HepG2 (cell line): ENCODE results near the gene KIF13A. TPM values are rescaled to one million over a fixed set of nuclear protein-coding genes. Genes with fewer than 3 reads are reported as not detected.

Experiments
- ATAC-seq: fragments of 200-7000 bp; cut with Tn5 transposase; 3 replicates; pipeline ENCODE4 v1.9.1; 2020; ENCODE audit warnings: mild to moderate bottlenecking, moderate library complexity
- BruUV-seq: library from RNA; stranded (reverse); fragments of 400-500 nt; replicated peaks from 2 replicates; lab custom pipeline; 2021; lab: Mats Ljungman, UMichigan
- CTCF ChIA-PET: fragments of 300-600 bp; formaldehyde crosslinking; extraction: SDS; loops from one replicate; lab custom pipeline; 2021; ENCODE audit warnings: low total read pairs, inconsistent platforms, low intra/inter-chr PET ratio; lab: Yijun Ruan, JAX
- POLR2A ChIA-PET: fragments of 350-600 bp; sonication (Branson Sonifier 250); formaldehyde crosslinking; loops from one replicate; lab custom pipeline; 2020; ENCODE audit warnings: antibody characterized with exemption, inconsistent platforms; lab: Yijun Ruan, JAX
- DNase-seq: peaks from one replicate; pipeline ENCODE4 v3.0.0-alpha.2; 2015; ENCODE audit warnings: low spot score
- FAIRE-seq: peaks from 3 replicates; lab custom pipeline; 2011; peaks lifted over from hg19 to GRCh38; lab: Jason Lieb, UNC
- H2AFZ ChIP-seq: one replicate; pipeline ENCODE4 v1.6.1; 2011; ENCODE audit warnings: low read length, inconsistent platforms
- H3K27ac ChIP-seq: fragments of 300-600 bp; 3 replicates; pipeline ENCODE4 v1.8.0; 2011; ENCODE audit warnings: mixed run types, mild to moderate bottlenecking, mixed read lengths, low read length, inconsistent platforms; ENCODE audit not compliant: insufficient read depth; ENCODE audit errors: extremely low read length
- H3K27me3 ChIP-seq, 2 experiments: fragments of 200-600 bp in 1 of 2; 2 replicates in 1 of 2; 3 replicates in 1 of 2; pipeline versions ENCODE4 v1.6.0 to v1.8.0; 2011; ENCODE audit warnings: low read length in 2 of 2, mild to moderate bottlenecking in 2 of 2, moderate library complexity in 2 of 2, inconsistent platforms in 1 of 2; ENCODE audit not compliant: insufficient read depth in 2 of 2, control insufficient read depth in 1 of 2
- H3K36me3 ChIP-seq, 2 experiments: fragments of 200-600 bp in 1 of 2; replicated peaks in 1 of 2; 2 replicates in 1 of 2; 3 replicates in 1 of 2; pipeline versions ENCODE4 v1.5.1 to v1.8.0; 2011; ENCODE audit warnings: low read length in 2 of 2, inconsistent platforms in 1 of 2; ENCODE audit not compliant: insufficient read depth in 2 of 2, control insufficient read depth in 1 of 2
- H3K4me1 ChIP-seq: 2 replicates; pipeline ENCODE4 v1.5.1; 2012; ENCODE audit warnings: low read length, inconsistent platforms; ENCODE audit not compliant: insufficient read depth
- H3K4me2 ChIP-seq: 2 replicates; pipeline ENCODE4 v1.6.0; 2011; ENCODE audit warnings: low read depth, low read length, inconsistent platforms
- H3K4me3 ChIP-seq, 3 experiments: fragments of 200-600 bp in 1 of 3; sonication (generic), shearing (Covaris generic) in 1 of 3; replicated peaks in 1 of 3; 2 replicates each; pipeline ENCODE4 v1.5.1; 2011 to 2016; ENCODE audit warnings: low read length in 3 of 3, inconsistent platforms in 2 of 3, low read depth in 2 of 3, mild to moderate bottlenecking in 2 of 3, control low read depth in 1 of 3, mixed read lengths in 1 of 3; ENCODE audit not compliant: insufficient read depth in 1 of 3
- H3K79me2 ChIP-seq: one replicate; pipeline ENCODE4 v1.6.1; 2011; ENCODE audit warnings: low read length, inconsistent platforms; ENCODE audit not compliant: insufficient read depth
- H3K9ac ChIP-seq: 2 replicates; pipeline ENCODE4 v1.6.0; 2011; ENCODE audit warnings: mild to moderate bottlenecking, low read depth, low read length, inconsistent platforms; ENCODE audit not compliant: insufficient read depth
- H3K9me3 ChIP-seq: 2 replicates; pipeline ENCODE4 v1.5.1; 2012; ENCODE audit warnings: mild to moderate bottlenecking, low read length
- H4K20me1 ChIP-seq: 2 replicates; pipeline ENCODE4 v1.6.0; 2011; ENCODE audit warnings: inconsistent platforms, mild to moderate bottlenecking, low read length, moderate library complexity; ENCODE audit not compliant: insufficient read depth
- ATF4 ChIP-seq, 2 experiments: fragments of 450-650 bp in 1 of 2; sonication (generic) in 1 of 2; formaldehyde crosslinking; IDR thresholded peaks; 2 replicates each; pipeline versions ENCODE4 v1.5.0 to v1.8.0; 2020 to 2022; ENCODE audit warnings: mild to moderate bottlenecking in 1 of 2, missing genetic modification reagents in 1 of 2
- ATF7-NPFF ChIP-seq: sonication (generic); formaldehyde crosslinking; IDR thresholded peaks from 2 replicates; pipeline ENCODE4 v1.8.1; 2023; ENCODE audit warnings: mild to moderate bottlenecking, low read depth, missing genetic modification reagents, moderate library complexity
- ATRX ChIP-seq: sonication (generic); formaldehyde crosslinking; IDR thresholded peaks from 2 replicates; pipeline ENCODE4 v1.4.0; 2020; ENCODE audit warnings: missing genetic modification reagents, borderline replicate concordance
- ELF3 ChIP-seq: IDR thresholded peaks from 2 replicates; pipeline ENCODE4 v1.6.1; 2016; ENCODE audit warnings: missing genetic modification reagents, missing compliant biosample characterization
- FOXK2 ChIP-seq: fragments of 450-650 bp; IDR thresholded peaks from 2 replicates; pipeline ENCODE4 v1.6.1; 2016
- HBP1 ChIP-seq: IDR thresholded peaks from 2 replicates; pipeline ENCODE4 v1.6.1; 2016; ENCODE audit warnings: low read depth, control low read depth
- MXI1 ChIP-seq: IDR thresholded peaks from 3 replicates; pipeline ENCODE4 v1.6.1; 2012; ENCODE audit warnings: low read depth, low read length, inconsistent platforms, borderline replicate concordance
- PAF1 ChIP-seq: IDR thresholded peaks from 2 replicates; pipeline ENCODE4 v1.6.1; 2016; ENCODE audit warnings: missing genetic modification reagents, missing compliant biosample characterization
- TFAP4 ChIP-seq: sonication (generic); IDR thresholded peaks from 2 replicates; pipeline ENCODE4 v1.6.1; 2016; ENCODE audit warnings: low read depth, borderline replicate concordance
- ZBTB14 ChIP-seq: sonication (generic); formaldehyde crosslinking; IDR thresholded peaks from 2 replicates; pipeline ENCODE4 v1.4.0; 2020; ENCODE audit warnings: missing genetic modification reagents
- ZNF10 ChIP-seq: sonication (generic); formaldehyde crosslinking; IDR thresholded peaks from 2 replicates; pipeline ENCODE4 v1.4.0; 2020; ENCODE audit warnings: mild to moderate bottlenecking, low read depth, missing genetic modification reagents, borderline replicate concordance
- ZNF224 ChIP-seq: sonication (generic); formaldehyde crosslinking; IDR thresholded peaks from 2 replicates; pipeline ENCODE4 v1.5.0; 2020; ENCODE audit warnings: mild to moderate bottlenecking, missing genetic modification reagents
- ZNF24 ChIP-seq: fragments of 450-650 bp; IDR thresholded peaks from 2 replicates; pipeline ENCODE4 v1.6.1; 2017; ENCODE audit warnings: antibody characterized with exemption, mild to moderate bottlenecking
- ZNF326 ChIP-seq: sonication (generic); formaldehyde crosslinking; IDR thresholded peaks from 2 replicates; pipeline ENCODE4 v1.4.0; 2020; ENCODE audit warnings: missing genetic modification reagents, borderline replicate concordance
- ZNF34 ChIP-seq: sonication (generic); formaldehyde crosslinking; IDR thresholded peaks from 2 replicates; pipeline ENCODE4 v1.4.0; 2020; ENCODE audit warnings: mild to moderate bottlenecking, missing genetic modification reagents, borderline replicate concordance
- ZNF431 ChIP-seq: sonication (generic); formaldehyde crosslinking; IDR thresholded peaks from 2 replicates; pipeline ENCODE4 v1.9.0; 2022; ENCODE audit warnings: missing genetic modification reagents, low read depth, mild to moderate bottlenecking, borderline replicate concordance
- ZNF547 ChIP-seq: sonication (generic); formaldehyde crosslinking; IDR thresholded peaks from 2 replicates; pipeline ENCODE4 v1.5.1; 2020; ENCODE audit warnings: mild to moderate bottlenecking, missing genetic modification reagents
- ZNF552 ChIP-seq: sonication (generic); formaldehyde crosslinking; IDR thresholded peaks from 2 replicates; pipeline ENCODE4 v1.9.0; 2022; ENCODE audit warnings: missing genetic modification reagents, mild to moderate bottlenecking, borderline replicate concordance
- ZNF878 ChIP-seq: sonication (generic); formaldehyde crosslinking; IDR thresholded peaks from 2 replicates; pipeline ENCODE4 v1.8.1; 2023; ENCODE audit warnings: mild to moderate bottlenecking, missing genetic modification reagents, moderate library complexity
- WGBS: methylation state at CpG from one replicate; pipeline ENCODE4 v1.1.6; 2017; ENCODE audit warnings: low lambda C conversion rate; 5-methylcytosine and 5-hydroxymethylcytosine counted together
- in situ Hi-C: cut with HindIII; loops from 2 replicates; pipeline ENCODE4 v1.10.0; 2017; ENCODE audit warnings: low pct_unique_long_range_greater_than_20kb; ENCODE audit not compliant: extremely low pct_ligation_motif_present
- intact Hi-C: fragments of 100-400 bp; cut with micrococcal nuclease; formaldehyde crosslinking; loops from one replicate; pipeline ENCODE4 v1.10.0; 2022; ENCODE audit not compliant: unreplicated experiment
- polyA plus RNA-seq, 8 experiments: library from polyadenylated mRNA; depleted of rRNA in 3 of 8; stranded (reverse) in 7 of 8; unstranded in 1 of 8; fragments of >200 nt; fragmentation: Illumina TruSeq in 4 of 8; extraction: Trizol in 4 of 8; gene quantifications; 2 replicates each; pipeline versions ENCODE4 v1.2.1 to v1.2.3, GENCODE V29; 2011 to 2016; ENCODE audit warnings: low read depth in 4 of 8, missing spikeins in 1 of 8, mixed read lengths in 1 of 8; ENCODE audit not compliant: insufficient read depth in 1 of 8
- total RNA-seq, 5 experiments: library from RNA; depleted of rRNA; stranded (reverse); fragments of >200 nt; fragmentation: Illumina TruSeq; extraction: Trizol; gene quantifications; 2 replicates each; pipeline ENCODE4 v1.2.3, GENCODE V29; 2016; ENCODE audit warnings: low read depth in 1 of 5

Gene KIF13A
- total and polyA plus RNA-seq, 2 of the 13 experiments (the other 11 are each of a cell fraction or from before 2014, with no cell fraction given) = 21.1 to 37.2 TPM

- ChIA-PET CTCF (no interaction called here), POLR2A (no interaction called here)
- intact Hi-C loops = loop anchor here (10.0 kb wide), 1 partner anchor 171 kb away; the partner anchor contains the start of genes KDM1B and TPMT
- Histone ChIP-seq H3K4me2 (no peak overlapping the region), H3K27ac (no peak overlapping the region), H2AFZ (no peak overlapping the region), H3K4me1 (peaks cover 33% of the 10 kb centered on the region), H3K9me3 (no peaks in the 10 kb centered on the region), H3K9ac (no peak overlapping the region), H3K36me3 (peaks cover 1 to 6% of the 10 kb centered on the region in 2 experiments; a peak in 3 of 5 replicates), H3K4me3 (no peak overlapping the region), H3K79me2 (peaks cover 44% of the 10 kb centered on the region), H4K20me1 (no peaks in the 10 kb centered on the region), H3K27me3 (no peaks in the 10 kb centered on the region; a peak in 1 of 5 replicates)
- no peak for FAIRE-seq
- no TSS peak for BruUV-seq
- DNase-seq = no peak
- WGBS = 96% methylated on average over 2 of the region's 2 CpGs
- no peak for ATAC-seq
- in situ Hi-C loops = no loop called here
- TF ChIP-seq ZNF547 = no peak
- no peak for TF ChIP-seq PAF1 (CRISPR knock-in tag)
- no peak for TF ChIP-seq ATF7-NPFF (CRISPR knock-in tag)
- TF ChIP-seq ZNF878 (CRISPR knock-in tag) = no peak
- no peak for TF ChIP-seq ZNF431 (CRISPR knock-in tag)
- no peak for TF ChIP-seq ZNF10
- TF ChIP-seq ZNF552 (CRISPR knock-in tag) = no peak
- no peak for TF ChIP-seq ATF4 (CRISPR knock-in tag; IDR thresholded peaks at IDR 0.05)
- TF ChIP-seq ZBTB14 (CRISPR knock-in tag) = no peak
- TF ChIP-seq ZNF224 (CRISPR knock-in tag) = no peak
- TF ChIP-seq FOXK2 = no peak
- no peak for TF ChIP-seq ZNF34 (CRISPR knock-in tag)
- TF ChIP-seq ZNF326 (CRISPR knock-in tag) = no peak
- TF ChIP-seq ELF3 (CRISPR knock-in tag) = no peak
- no peak for TF ChIP-seq ZNF24
- TF ChIP-seq HBP1 = no peak
- no peak for TF ChIP-seq TFAP4
- TF ChIP-seq MXI1 = no peak
- no peak for TF ChIP-seq ATRX
These were observed 3.7 kb downstream of the KIF13A start for GRCh38 chr6:17983730-17984129.
